HG03469 (cell line): Measurements from ENCODE around the gene PCBP3.

Source experiments
- ATAC-seq: cut with Tn5 transposase; IDR thresholded peaks from one replicate; pipeline ENCODE4 v1.9.1; 2021; ENCODE audit warnings: mild to moderate bottlenecking, moderate library complexity, moderate number of reproducible peaks; ENCODE audit not compliant: unreplicated experiment

Gene PCBP3

DNA sequence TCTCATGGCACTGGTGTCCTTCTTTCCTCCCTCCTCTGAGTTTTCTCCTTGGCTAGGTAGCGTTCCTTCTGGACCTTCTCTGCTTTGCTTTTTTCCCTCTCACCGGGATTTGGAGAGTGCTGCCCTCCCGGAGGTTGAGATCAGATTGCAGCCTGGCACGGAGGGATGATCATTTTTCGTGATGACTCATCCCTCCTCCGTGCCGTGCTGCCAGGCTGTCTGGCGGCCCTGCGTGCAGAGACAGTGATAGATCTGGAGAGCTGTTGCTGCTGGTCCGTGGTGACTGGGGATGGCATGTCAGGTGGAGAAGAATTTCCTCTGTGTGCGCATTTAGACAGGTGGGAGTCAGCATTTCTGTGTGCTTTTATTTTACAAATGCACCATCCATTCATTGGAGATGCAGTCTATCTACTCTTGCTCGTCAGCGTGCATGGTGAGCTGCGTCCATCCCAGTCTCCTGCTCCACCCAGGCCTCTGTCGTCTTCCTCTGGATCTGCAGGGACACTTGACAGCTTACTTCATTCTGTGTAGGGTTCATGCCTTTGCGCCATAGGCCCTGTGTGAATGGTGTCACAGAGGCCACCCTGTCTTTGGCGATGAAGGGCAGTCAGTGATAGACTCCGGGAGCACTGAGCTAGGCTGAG is 104.4 kb downstream of the PCBP3 start:
- no peak for ATAC-seq

- ATAC-seq: no peak
Measured at GRCh38 chr21:45748593-45748992, 105.1 kb downstream of the PCBP3 start.

DNA sequence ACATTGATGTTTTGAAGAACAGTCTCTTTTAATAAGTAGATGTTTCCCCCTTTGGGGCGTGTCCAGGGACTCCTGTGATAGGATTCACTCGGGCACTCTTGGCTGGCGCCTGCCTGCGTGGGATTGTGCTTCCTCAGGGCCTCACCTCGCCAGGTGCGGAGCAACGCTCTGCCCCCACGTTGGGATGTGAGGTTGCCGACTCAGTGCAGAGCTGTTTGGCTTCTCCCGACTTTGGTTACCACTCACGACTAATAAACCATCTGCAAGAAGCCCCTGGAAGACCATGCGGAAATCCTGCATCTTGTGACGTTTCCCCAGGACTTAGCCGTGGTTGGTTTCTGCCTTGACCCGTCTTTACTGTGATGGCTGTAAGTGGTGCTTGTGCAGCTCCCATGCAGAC is 106.4 kb downstream of the PCBP3 start:
- no peak for ATAC-seq

- no peak for ATAC-seq
Measured at GRCh38 chr21:45750936-45751335, 107.4 kb downstream of the PCBP3 start.

DNA sequence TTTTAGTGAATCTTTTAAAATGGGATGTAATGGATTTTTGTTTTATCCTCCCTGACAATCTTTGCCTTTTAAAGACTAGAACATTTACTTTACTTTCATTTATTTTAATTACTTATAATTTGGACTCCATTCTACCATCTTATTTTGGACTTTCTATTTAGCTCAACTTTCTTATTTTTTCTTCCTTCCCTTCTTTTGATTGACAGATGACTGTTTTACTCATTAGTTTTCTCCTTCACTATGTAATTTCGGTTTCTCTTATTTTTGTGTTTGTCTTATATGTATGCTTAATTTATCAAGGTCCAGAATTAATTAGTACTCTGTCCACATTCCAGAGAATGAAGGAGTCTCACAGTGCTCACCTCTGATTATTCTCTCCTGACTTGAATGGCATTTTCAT is 109.9 kb downstream of the PCBP3 start:
- no peak for ATAC-seq

DNA sequence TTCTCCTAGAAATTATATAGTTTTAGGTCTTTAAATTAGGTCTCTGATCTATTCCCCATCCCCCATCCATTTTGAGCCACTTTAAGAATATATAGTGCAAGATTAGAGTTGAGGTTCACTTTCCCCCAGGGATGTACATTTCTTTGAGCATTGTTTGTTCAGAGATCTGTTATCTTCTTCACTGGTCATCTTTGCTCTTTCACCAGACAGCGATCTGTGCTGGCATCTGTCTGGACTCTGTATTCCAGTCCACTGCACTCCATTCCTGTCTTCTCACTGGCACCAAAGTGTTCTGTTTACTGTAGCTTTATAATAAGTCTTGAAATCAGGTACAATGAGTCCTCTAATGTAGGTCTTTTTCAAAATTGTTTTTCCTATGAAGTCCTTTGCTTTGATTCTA is 112.5 kb downstream of the PCBP3 start:
- ATAC-seq: no peak

- ATAC-seq: no peak
Measured at GRCh38 chr21:45756669-45757068, 113.1 kb downstream of the PCBP3 start.

- ATAC-seq: no peak
Measured at GRCh38 chr21:45761704-45762103, 118.2 kb downstream of the PCBP3 start.

DNA sequence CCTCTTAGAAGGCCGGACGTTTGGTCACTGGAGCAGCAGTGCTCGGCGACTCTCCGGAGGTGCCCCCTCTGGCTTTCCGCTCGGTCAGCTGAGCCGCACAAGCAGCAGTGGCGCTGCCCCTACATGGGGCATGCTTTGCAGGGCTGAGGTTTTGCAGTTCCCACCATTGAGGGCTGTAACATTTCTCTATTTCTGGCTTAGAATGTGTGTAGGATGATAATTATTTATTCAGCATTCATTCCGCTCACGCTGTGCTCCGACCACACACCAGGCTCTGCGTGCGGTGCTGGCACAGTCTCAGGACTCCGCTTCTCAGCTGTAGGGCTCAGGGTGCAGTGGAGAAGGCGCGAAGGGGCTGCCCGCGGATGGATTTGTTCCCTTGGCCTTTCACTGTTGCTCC is 119.5 kb downstream of the PCBP3 start:
- ATAC-seq: no peak

DNA sequence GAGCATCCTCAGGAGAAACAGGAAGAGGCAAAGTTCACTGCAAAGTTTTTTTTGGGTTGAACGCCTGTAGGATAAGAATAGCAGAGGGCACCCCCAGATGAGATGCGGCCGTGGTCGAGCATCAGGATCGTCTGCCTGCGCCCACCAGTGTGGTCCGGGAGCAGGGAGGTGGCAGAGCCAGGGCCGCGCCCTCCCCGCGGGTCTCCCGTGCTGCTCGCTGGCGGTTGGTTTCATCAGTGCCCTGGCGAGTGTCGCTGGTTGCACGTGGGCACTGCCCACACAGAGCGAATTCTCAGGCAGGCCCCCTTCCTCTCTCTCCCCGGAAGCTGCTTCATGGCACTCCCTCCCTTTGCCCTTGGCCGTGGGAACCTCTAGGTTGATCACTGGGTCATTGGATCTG is 120.0 kb downstream of the PCBP3 start:
- ATAC-seq: no peak

- ATAC-seq: no peak
Measured at GRCh38 chr21:45764792-45765191, 121.3 kb downstream of the PCBP3 start.

DNA sequence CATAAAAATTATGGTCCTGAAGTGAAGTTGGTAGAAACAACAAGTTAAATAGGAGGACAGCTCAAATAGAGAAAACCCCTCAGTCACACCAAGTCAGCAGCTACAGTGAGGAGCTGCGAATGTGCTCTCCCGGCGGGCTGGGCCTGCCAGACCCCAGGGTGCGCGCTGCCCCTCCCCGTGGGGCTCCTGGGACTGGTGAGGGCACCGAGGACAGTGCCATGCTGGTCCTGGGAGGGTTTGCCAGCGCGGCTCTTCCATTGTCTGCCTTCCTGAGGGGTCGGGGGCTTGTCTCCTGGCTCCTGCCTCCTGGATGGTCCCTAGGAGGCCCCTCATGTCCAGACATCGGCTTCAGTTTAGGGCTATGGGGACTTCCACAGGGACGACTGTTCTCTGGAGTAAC is 121.8 kb downstream of the PCBP3 start:
- no peak for ATAC-seq

DNA sequence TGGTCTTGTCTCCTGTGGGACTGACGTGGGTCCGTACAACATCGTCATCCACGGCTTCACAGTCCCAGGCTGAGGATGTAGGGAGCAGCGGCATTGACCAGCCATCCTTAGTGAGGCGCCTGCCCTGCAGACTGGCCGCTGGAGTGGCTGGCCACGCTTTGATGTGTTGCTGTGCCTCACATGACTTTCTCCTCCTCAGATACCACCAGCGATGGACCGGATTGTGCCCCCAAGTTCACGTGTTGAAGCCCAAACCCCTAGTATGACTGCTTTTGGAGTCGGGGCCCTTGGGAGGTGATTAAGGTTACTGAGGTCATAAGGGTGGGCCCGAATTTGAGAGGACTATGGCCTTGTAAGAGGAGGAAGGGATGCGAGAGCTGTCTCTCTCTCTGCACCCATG is 122.5 kb downstream of the PCBP3 start:
- no peak for ATAC-seq

DNA sequence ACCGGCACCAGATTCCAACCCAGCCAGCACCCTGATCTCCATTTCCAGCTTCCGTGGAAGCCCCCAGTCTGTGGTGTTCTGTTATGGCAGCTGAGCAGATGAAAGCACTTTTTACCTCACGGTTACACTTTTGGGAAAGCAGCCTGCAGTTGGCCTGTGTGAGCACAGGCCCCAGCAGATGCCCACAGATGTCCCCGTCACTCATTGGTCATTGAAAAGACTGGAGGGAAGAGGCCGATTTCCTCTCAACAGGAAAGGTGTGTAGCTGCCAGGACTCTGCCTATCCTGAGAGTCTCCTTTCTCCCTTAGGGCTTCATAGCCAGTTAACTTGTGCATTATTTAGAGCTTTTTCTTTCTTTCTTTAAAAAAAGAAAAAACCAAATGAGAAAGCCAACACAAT is 123.0 kb downstream of the PCBP3 start:
- no peak for ATAC-seq

GRCh38 chr21:45767071-45768006 is 123.8 kb downstream of the PCBP3 start:
- no peak for ATAC-seq

GRCh38 chr21:45768011-45768739 is 124.7 kb downstream of the PCBP3 start:
- no peak for ATAC-seq

DNA sequence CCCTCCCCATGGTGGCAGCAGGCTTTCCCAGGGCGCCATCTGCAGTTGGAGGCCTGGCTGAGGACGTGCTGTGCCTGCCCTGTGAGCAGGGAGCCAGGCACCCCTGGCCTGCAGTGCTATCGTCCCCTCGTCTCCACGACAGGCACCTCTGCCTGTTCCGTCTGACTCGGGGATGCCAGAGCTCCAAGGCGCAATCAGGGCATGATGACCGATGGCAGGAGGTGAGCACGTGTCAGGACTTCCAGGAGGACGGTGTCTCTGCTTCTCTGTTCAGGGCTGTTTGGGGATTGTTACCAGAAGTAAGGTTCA is 125.2 kb downstream of the PCBP3 start:
- ATAC-seq: no peak

GRCh38 chr21:45769294-45769693 is 125.8 kb downstream of the PCBP3 start:
- no peak for ATAC-seq

DNA sequence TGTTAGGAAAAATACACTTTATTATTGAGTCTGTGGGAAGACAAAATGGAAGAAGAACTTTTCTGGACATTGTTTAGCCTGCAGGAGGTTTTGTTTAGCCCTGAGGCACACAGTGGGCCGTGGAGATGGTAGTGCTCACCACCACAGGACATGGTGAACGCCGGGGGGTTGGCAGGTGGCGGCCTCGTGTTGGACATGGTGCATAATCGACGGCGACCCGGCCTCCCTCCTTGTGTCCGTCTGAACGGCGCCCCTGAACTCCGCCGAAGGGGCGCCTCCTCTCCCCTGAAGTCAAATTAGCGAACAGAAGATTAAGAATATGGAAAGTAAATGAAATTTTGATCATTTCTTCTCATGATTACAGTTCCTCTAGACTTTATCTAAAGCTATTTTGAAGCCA is 126.4 kb downstream of the PCBP3 start:
- no peak for ATAC-seq

DNA sequence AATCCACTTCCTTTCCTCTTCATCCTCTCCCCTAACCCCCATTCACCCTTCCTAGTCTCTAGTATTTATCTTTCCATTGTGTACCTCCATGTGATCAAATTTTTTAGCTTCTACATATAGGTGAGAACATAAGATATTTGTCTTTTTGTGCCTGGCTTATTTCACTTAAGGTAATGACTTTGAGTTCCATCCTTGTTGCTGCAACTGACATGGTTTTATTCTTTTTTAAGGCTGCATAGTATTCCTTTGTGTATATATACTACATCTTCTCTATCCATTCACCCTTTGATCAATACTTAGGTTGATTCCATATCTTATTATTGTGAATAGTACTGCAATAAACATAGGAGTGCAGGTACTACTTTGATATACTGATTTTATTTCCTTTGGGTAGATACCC is 128.7 kb downstream of the PCBP3 start:
- no peak for ATAC-seq

DNA sequence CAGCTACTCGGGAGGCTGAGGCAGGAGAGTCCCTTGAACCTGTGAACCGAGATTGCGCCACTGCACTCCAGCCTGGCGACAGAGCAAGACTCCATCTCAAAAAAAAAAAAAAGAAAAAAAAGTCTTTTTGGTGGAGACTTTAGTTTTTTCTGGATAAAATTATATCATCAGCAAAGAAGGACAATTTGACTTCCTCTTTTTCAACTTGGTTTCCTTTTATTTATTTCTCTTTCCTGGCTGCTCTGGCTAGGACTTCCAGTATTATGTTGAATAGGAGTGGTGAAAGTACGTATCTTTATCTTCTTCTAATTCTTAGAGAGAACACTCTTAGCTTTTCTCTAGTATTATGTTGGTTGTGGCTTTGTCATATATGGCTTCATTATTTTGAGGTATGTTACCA is 130.8 kb downstream of the PCBP3 start:
- no peak for ATAC-seq

GRCh38 chr21:45776971-45777370 is 133.4 kb downstream of the PCBP3 start:
- ATAC-seq: no peak
